Fibroblast of villous mesenchyme (primary cell): ENCODE results near the gene CCDC136. TPM values are rescaled to one million over a fixed set of nuclear protein-coding genes. Genes with fewer than 3 reads are reported as not detected.

Source experiments
- DNase-seq: peaks from one replicate; pipeline ENCODE4 v3.0.0-alpha.2; 2010; ENCODE audit warnings: low read depth
- H3K4me3 ChIP-seq: 2 replicates; pipeline ENCODE4 v1.5.1; 2011; ENCODE audit warnings: low read depth, mild to moderate bottlenecking, low read length
- CTCF ChIP-seq: IDR thresholded peaks from 2 replicates; pipeline ENCODE4 v1.5.1; 2012; ENCODE audit warnings: low read depth, mild to moderate bottlenecking, low read length; ENCODE audit not compliant: insufficient read depth
- total RNA-seq: library from RNA; depleted of rRNA; stranded (reverse); fragments of >200 nt; gene quantifications from 2 replicates; pipeline ENCODE4 v1.2.3, GENCODE V29; 2012

CCDC136 gene
- total RNA-seq, 1 donor, result 9.9 TPM

- H3K4me3 ChIP-seq, result no peak overlapping the region
- no peak for DNase-seq
- TF ChIP-seq CTCF, result no peak
Observed at GRCh38 chr7:128835790-128836641, 44.2 kb downstream of the CCDC136 start.

GRCh38 chr7:128836729-128837348 lies 45.1 kb downstream of the CCDC136 start:
- no peak overlapping the region for H3K4me3 ChIP-seq
- no peak for DNase-seq
- no peak for TF ChIP-seq CTCF

GRCh38 chr7:128837521-128837921 lies 45.8 kb downstream of the CCDC136 start:
- H3K4me3 ChIP-seq, result no peak overlapping the region
- TF ChIP-seq CTCF, result no peak
- DNase-seq, result no peak

- no peak for DNase-seq
- no peak overlapping the region for H3K4me3 ChIP-seq
- TF ChIP-seq CTCF, result no peak
Observed at GRCh38 chr7:128838109-128838779, 46.5 kb downstream of the CCDC136 start.

- TF ChIP-seq CTCF, result no peak
- H3K4me3 ChIP-seq, result no peak overlapping the region
- DNase-seq, result no peak
Observed at GRCh38 chr7:128838981-128839731, 47.4 kb downstream of the CCDC136 start.

GRCh38 chr7:128839751-128840177 lies 48.0 kb downstream of the CCDC136 start:
- no peak for DNase-seq
- no peak overlapping the region for H3K4me3 ChIP-seq
- TF ChIP-seq CTCF, result no peak
